ENCODE data around the gene MISP.
A peak's percentile ranks its signal among the peaks of the same experiment; 100 is the strongest.

The MISP gene

DNA sequence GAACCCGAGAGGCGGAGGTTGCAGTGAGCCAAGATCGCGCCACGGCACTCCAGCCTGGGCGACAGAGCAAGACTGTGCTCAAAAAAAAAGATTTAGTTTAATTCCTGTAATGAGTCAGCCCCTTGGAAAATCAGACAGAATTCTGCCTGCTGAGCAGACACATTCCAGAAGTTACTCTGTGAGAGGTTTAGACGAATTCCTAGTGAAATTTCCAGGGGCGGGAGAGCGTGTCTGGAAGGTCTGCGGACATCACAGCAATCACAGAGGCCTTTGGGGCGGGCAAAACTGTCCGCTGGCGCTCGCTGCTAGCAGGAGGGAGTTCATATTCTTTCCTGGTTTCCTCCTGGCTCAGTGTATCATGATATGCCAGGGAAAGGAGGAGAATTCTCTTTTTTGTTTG is 17.5 kb downstream of the MISP start:
- peaks cover 5% of the 10 kb centered on the region for H3K4me1 ChIP-seq (ENCODE audit: insufficient read depth, insufficient read length)
- no peaks in the 10 kb centered on the region for H3K9me3 ChIP-seq (ENCODE audit: insufficient read depth, low read length)
- no peak overlapping the region for H3K4me3 ChIP-seq (ENCODE audit: insufficient read length, low read depth)
- no peaks in the 10 kb centered on the region for H3K27me3 ChIP-seq (ENCODE audit: insufficient read depth, insufficient read length)
- H3K9ac ChIP-seq (ENCODE audit: insufficient read length, low read depth): peak overlapping the region; percentile 17
- no peak for TF ChIP-seq YY1 (IDR thresholded peaks at IDR 0.05; ENCODE audit: insufficient read depth, insufficient read length)
- no peak for TF ChIP-seq SUZ12 (IDR thresholded peaks at IDR 0.05; ENCODE audit: extremely low read depth, insufficient read depth, insufficient read length)
- TF ChIP-seq ZNF274 (IDR thresholded peaks at IDR 0.05; ENCODE audit: low read depth, low read length): no peak
- no peak for DNase-seq (ENCODE audit: low read depth, low spot score)
- no peaks in the 10 kb centered on the region for H3K36me3 ChIP-seq (ENCODE audit: insufficient read depth, insufficient read length, low read length)

DNA sequence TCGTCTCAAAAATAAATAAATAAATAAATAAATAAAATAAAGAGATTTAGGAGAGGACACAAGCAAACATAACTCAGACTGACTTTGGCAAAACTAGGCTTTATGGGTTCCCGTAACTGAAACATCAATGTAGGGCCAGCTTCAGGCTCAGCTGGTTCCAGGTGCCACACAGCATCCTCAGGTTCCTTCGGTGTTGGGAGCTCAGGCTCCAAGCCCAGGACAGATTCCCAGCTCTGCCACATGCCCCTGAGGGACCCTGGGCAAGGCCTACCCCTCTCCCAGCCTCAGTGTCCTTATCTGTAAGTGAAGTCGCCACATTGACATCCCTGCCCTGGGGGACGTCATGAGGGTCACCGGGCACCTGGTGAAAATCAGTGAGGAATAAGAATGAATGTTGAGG is 18.7 kb downstream of the MISP start:
- TF ChIP-seq SUZ12 (IDR thresholded peaks at IDR 0.05; ENCODE audit: extremely low read depth, insufficient read depth, insufficient read length) (no peak), ZNF274 (IDR thresholded peaks at IDR 0.05; ENCODE audit: low read depth, low read length) (no peak), YY1 (IDR thresholded peaks at IDR 0.05; ENCODE audit: insufficient read depth, insufficient read length) (no peak)
- Histone ChIP-seq H3K4me1 (ENCODE audit: insufficient read depth, insufficient read length) (peaks cover 5% of the 10 kb centered on the region), H3K9ac (ENCODE audit: insufficient read length, low read depth) (no peak overlapping the region), H3K27me3 (ENCODE audit: insufficient read depth, insufficient read length) (no peaks in the 10 kb centered on the region), H3K36me3 (ENCODE audit: insufficient read depth, insufficient read length, low read length) (no peaks in the 10 kb centered on the region), H3K4me3 (ENCODE audit: insufficient read length, low read depth) (no peak overlapping the region), H3K9me3 (ENCODE audit: insufficient read depth, low read length) (no peaks in the 10 kb centered on the region)
- DNase-seq (ENCODE audit: low read depth, low spot score): no peak

DNA sequence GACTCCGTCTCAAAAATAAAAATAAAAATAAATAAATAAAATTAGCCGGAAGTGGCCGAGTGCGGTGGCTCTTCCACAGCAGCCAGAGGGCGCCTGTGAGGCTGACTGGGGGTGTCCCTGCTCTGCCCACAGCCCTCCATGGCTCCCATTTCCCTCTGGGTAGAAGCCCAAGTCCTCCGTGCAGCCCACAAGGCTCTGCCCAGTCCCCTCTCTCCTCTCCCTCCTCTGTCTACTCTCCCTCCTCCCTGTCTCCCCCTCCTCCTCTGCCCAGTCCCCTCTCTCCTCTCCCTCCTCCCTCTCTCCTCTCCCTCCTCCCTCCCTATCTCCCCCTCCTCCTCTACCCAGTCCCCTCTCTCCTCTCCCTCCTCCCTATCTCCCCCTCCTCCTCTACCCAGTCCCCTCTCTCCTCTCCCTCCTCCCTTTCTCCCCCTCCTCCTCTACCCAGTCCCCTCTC is 20.4 kb downstream of the MISP start:
- no peak overlapping the region for H3K4me3 ChIP-seq (ENCODE audit: insufficient read length, low read depth)
- no peak for DNase-seq (ENCODE audit: low read depth, low spot score)
- TF ChIP-seq SUZ12 (IDR thresholded peaks at IDR 0.05; ENCODE audit: extremely low read depth, insufficient read depth, insufficient read length) (no peak), YY1 (IDR thresholded peaks at IDR 0.05; ENCODE audit: insufficient read depth, insufficient read length) (no peak), ZNF274 (IDR thresholded peaks at IDR 0.05; ENCODE audit: low read depth, low read length) (no peak)

DNA sequence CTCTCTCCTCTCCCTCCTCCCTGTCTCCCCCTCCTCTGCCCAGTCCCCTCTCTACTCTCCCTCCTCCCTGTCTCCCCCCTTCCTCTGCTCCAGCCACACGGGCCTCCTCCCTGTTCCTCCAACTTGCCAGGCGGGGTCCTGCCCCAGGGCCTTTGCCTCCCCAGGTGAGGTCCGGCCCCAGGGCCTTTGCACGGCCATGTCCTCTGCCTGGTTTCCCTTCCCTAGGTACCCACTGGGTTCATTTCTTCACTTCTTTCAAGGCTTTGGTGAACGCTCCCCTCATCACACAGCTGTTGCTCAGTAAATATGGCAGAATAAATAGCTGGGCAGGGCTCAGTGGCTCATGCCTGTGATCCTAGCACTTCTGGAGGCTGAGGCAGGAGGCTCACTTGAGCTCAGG is 21.2 kb downstream of the MISP start:
- Histone ChIP-seq H3K9me3 (ENCODE audit: insufficient read depth, low read length) (no peaks in the 10 kb centered on the region), H3K9ac (ENCODE audit: insufficient read length, low read depth) (no peak overlapping the region), H3K27me3 (ENCODE audit: insufficient read depth, insufficient read length) (no peaks in the 10 kb centered on the region), H3K4me1 (ENCODE audit: insufficient read depth, insufficient read length) (peaks cover 5% of the 10 kb centered on the region), H3K36me3 (ENCODE audit: insufficient read depth, insufficient read length, low read length) (no peaks in the 10 kb centered on the region), H3K4me3 (ENCODE audit: insufficient read length, low read depth) (no peak overlapping the region)
- no peak for DNase-seq (ENCODE audit: low read depth, low spot score)
- TF ChIP-seq ZNF274 (IDR thresholded peaks at IDR 0.05; ENCODE audit: low read depth, low read length) (no peak), YY1 (IDR thresholded peaks at IDR 0.05; ENCODE audit: insufficient read depth, insufficient read length) (no peak), SUZ12 (IDR thresholded peaks at IDR 0.05; ENCODE audit: extremely low read depth, insufficient read depth, insufficient read length) (no peak)

More for the DNA sequence above, 20.4 kb downstream of the MISP start:
- Histone ChIP-seq H3K36me3 (ENCODE audit: insufficient read depth, insufficient read length, low read length) (no peaks in the 10 kb centered on the region), H3K9ac (ENCODE audit: insufficient read length, low read depth) (no peak overlapping the region), H3K4me1 (ENCODE audit: insufficient read depth, insufficient read length) (peaks cover 5% of the 10 kb centered on the region), H3K9me3 (ENCODE audit: insufficient read depth, low read length) (no peaks in the 10 kb centered on the region), H3K27me3 (ENCODE audit: insufficient read depth, insufficient read length) (no peaks in the 10 kb centered on the region)

DNA sequence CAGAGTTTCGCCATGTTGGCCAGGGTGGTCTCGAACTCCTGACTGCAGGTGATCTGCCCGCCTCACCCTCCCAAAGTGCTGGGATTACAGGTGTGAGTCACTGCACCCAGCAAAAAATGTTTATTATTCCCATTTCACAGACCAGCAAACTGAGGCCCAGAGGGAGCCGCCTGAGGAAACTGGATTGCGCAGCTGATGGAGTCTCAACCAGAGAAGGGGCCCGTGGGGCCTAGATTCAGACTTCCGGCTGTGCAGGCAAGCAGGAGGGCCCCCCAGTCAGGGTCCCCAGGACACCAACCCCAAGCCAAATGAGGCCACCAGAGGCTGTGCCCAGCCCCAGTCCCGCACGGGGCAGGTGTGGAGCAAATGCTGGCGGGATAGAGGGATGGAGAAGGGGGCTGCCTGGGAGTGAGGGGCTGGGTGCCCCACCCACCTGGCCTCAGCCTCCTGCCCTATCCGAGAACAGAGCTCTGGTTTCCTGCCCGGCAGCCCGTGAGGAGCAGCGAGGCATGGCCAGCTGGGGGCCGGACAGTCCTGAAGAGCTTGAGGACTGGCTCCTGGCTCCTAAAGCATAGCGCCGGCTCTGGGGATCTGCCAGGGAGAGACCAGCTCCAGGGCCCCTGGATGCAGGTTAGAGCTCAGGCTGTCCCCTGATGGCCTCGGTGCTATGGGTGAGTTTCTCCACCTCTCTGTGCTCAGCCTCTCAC is 22.0 kb downstream of the MISP start:
- Histone ChIP-seq H3K4me3 (ENCODE audit: insufficient read length, low read depth) (no peak overlapping the region), H3K9ac (ENCODE audit: insufficient read length, low read depth) (peak overlapping the region; percentile 36), H3K4me1 (ENCODE audit: insufficient read depth, insufficient read length) (peaks cover 5% of the 10 kb centered on the region), H3K27me3 (ENCODE audit: insufficient read depth, insufficient read length) (no peaks in the 10 kb centered on the region), H3K9me3 (ENCODE audit: insufficient read depth, low read length) (no peaks in the 10 kb centered on the region), H3K36me3 (ENCODE audit: insufficient read depth, insufficient read length, low read length) (no peaks in the 10 kb centered on the region)
- DNase-seq (ENCODE audit: low read depth, low spot score): no peak
- no peak for TF ChIP-seq SUZ12 (IDR thresholded peaks at IDR 0.05; ENCODE audit: extremely low read depth, insufficient read depth, insufficient read length)
- no peak for TF ChIP-seq ZNF274 (IDR thresholded peaks at IDR 0.05; ENCODE audit: low read depth, low read length)
- TF ChIP-seq YY1 (IDR thresholded peaks at IDR 0.05; ENCODE audit: insufficient read depth, insufficient read length): no peak

DNA sequence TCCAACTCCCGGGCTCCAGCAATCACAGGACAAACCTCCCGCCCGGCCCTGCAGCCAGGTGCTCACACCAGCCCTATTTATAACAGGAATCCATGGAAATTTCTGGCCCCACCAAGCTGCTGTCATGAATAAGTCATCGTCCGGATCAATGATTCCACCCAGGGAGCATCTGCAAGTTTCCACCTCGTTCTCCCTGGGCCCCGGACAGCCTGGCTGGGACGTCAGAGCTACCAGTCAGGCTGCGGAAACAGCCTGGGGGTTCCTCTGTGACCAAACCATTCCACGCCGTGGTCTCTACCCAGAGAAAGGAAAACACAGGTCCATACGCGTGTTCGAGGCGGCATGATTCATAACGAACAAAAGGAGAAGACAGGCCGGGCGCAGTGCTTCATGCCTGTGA is 25.6 kb downstream of the MISP start:
- TF ChIP-seq ZNF274 (IDR thresholded peaks at IDR 0.05; ENCODE audit: low read depth, low read length): no peak
- TF ChIP-seq YY1 (IDR thresholded peaks at IDR 0.05; ENCODE audit: insufficient read depth, insufficient read length): no peak
- TF ChIP-seq SUZ12 (IDR thresholded peaks at IDR 0.05; ENCODE audit: extremely low read depth, insufficient read depth, insufficient read length): no peak
- peaks cover 4% of the 10 kb centered on the region for H3K36me3 ChIP-seq (ENCODE audit: insufficient read depth, insufficient read length, low read length)
- H3K9me3 ChIP-seq (ENCODE audit: insufficient read depth, low read length): no peaks in the 10 kb centered on the region
- H3K9ac ChIP-seq (ENCODE audit: insufficient read length, low read depth): no peak overlapping the region
- H3K27me3 ChIP-seq (ENCODE audit: insufficient read depth, insufficient read length): no peaks in the 10 kb centered on the region
- no peak for DNase-seq (ENCODE audit: low read depth, low spot score)
- peaks cover 8% of the 10 kb centered on the region for H3K4me1 ChIP-seq (ENCODE audit: insufficient read depth, insufficient read length)
- no peak overlapping the region for H3K4me3 ChIP-seq (ENCODE audit: insufficient read length, low read depth)

DNA sequence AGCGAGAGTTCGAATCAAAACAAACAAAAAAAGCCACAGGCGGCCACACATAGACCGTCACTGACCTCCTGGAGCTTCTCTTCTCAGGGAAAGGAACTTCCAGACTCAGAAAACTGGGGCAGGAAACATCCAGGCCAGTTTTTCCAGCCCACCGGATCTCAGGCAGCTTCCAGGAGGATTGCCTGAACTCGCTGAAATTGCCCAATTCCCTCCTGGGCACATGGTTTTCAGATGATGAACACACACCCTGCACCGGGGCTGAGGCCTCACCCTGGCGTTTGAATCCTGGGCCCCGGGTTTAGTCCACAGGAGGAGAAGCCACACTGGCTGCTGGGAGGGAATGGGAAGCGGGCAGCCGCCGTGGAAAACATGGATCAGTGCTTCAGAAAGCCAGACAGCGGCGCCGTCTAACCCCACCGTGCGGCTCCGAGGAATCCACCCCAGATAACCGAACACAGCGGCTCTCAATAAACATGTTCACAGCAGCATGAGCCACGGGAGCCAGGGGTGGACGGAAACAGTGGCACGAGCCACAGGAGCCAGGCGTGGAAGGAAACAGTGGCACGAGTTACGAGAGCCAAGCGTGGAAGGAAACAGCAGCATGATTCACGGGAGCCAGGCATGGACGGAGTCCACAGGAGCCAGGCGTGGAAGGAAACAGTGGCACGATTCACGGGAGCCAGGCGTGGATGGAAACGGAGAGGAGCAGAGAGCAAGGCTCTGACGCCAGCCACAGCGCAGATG is 28.2 kb downstream of the MISP start:
- Histone ChIP-seq H3K36me3 (ENCODE audit: insufficient read depth, insufficient read length, low read length) (peaks cover 4% of the 10 kb centered on the region), H3K9ac (ENCODE audit: insufficient read length, low read depth) (peak overlapping the region; percentile 44), H3K9me3 (ENCODE audit: insufficient read depth, low read length) (no peaks in the 10 kb centered on the region), H3K27me3 (ENCODE audit: insufficient read depth, insufficient read length) (no peaks in the 10 kb centered on the region), H3K4me3 (ENCODE audit: insufficient read length, low read depth) (no peak overlapping the region), H3K4me1 (ENCODE audit: insufficient read depth, insufficient read length) (peaks cover 6% of the 10 kb centered on the region)
- DNase-seq (ENCODE audit: low read depth, low spot score): no peak
- TF ChIP-seq SUZ12 (IDR thresholded peaks at IDR 0.05; ENCODE audit: extremely low read depth, insufficient read depth, insufficient read length): no peak
- TF ChIP-seq YY1 (IDR thresholded peaks at IDR 0.05; ENCODE audit: insufficient read depth, insufficient read length): no peak
- TF ChIP-seq ZNF274 (IDR thresholded peaks at IDR 0.05; ENCODE audit: low read depth, low read length): no peak
